ENCODE data around the gene SMIM38.

SMIM38 gene

DNA sequence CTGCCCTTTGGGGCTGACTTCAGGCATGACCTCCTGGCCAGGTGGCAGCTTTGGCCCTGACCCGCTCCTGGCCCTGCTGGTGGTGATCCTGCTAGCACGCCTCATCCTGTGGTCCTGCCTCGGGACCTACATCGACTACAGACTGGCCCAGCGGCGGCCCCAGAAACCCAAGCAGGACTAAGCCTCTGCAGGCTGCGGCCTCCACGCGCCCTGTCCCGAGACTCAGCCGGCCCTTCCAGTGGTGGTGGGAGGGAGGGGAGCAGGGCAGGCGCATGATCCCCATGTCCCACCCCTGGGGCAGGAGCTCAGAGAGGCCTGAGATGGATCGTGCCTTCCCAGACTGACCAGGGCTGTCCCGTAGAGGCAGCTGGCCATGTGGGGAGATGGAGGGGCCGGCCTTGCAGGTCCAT, 2.1 kb downstream of the SMIM38 start:
- no peak overlapping the region for H3K4me2 ChIP-seq (ENCODE audit: insufficient read depth, low read length)
- no peak overlapping the region for H2AFZ ChIP-seq (ENCODE audit: low read depth, low read length)
- H3K36me3 ChIP-seq (ENCODE audit: insufficient read depth, low read length), result no peaks in the 10 kb centered on the region
- no peak overlapping the region for H3K4me3 ChIP-seq (ENCODE audit: low read depth in 1 of 2, low read length in 2 of 2)
- no peak for ATAC-seq (ENCODE audit: insufficient read depth, low read depth)
- peaks cover 4% of the 10 kb centered on the region for H3K27me3 ChIP-seq (ENCODE audit: insufficient read depth, low read length, poor library complexity)
- TF ChIP-seq, protein P1, sequence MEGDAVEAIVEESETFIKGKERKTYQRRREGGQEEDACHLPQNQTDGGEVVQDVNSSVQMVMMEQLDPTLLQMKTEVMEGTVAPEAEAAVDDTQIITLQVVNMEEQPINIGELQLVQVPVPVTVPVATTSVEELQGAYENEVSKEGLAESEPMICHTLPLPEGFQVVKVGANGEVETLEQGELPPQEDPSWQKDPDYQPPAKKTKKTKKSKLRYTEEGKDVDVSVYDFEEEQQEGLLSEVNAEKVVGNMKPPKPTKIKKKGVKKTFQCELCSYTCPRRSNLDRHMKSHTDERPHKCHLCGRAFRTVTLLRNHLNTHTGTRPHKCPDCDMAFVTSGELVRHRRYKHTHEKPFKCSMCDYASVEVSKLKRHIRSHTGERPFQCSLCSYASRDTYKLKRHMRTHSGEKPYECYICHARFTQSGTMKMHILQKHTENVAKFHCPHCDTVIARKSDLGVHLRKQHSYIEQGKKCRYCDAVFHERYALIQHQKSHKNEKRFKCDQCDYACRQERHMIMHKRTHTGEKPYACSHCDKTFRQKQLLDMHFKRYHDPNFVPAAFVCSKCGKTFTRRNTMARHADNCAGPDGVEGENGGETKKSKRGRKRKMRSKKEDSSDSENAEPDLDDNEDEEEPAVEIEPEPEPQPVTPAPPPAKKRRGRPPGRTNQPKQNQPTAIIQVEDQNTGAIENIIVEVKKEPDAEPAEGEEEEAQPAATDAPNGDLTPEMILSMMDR (IDR thresholded peaks at IDR 0.05; ENCODE audit: borderline replicate concordance, extremely low read depth, low read length, poor library complexity, severe bottlenecking), result no peak
- no peak for TF ChIP-seq EZH2 (IDR thresholded peaks at IDR 0.05; ENCODE audit: borderline replicate concordance, low read depth, low read length, severe bottlenecking)
- no peaks in the 10 kb centered on the region for H3K9me3 ChIP-seq (ENCODE audit: insufficient read depth, low read length, severe bottlenecking)
- no peak overlapping the region for H3K27ac ChIP-seq (ENCODE audit: low read length)
- no peaks in the 10 kb centered on the region for H4K20me1 ChIP-seq (ENCODE audit: insufficient read depth, low read length)
- no peak overlapping the region for H3K9ac ChIP-seq (ENCODE audit: low read depth, low read length)
- no peaks in the 10 kb centered on the region for H3K4me1 ChIP-seq (ENCODE audit: insufficient read depth, low read length)
- no peak for DNase-seq
- no peaks in the 10 kb centered on the region for H3K79me2 ChIP-seq (ENCODE audit: insufficient read depth, low read length)

DNA sequence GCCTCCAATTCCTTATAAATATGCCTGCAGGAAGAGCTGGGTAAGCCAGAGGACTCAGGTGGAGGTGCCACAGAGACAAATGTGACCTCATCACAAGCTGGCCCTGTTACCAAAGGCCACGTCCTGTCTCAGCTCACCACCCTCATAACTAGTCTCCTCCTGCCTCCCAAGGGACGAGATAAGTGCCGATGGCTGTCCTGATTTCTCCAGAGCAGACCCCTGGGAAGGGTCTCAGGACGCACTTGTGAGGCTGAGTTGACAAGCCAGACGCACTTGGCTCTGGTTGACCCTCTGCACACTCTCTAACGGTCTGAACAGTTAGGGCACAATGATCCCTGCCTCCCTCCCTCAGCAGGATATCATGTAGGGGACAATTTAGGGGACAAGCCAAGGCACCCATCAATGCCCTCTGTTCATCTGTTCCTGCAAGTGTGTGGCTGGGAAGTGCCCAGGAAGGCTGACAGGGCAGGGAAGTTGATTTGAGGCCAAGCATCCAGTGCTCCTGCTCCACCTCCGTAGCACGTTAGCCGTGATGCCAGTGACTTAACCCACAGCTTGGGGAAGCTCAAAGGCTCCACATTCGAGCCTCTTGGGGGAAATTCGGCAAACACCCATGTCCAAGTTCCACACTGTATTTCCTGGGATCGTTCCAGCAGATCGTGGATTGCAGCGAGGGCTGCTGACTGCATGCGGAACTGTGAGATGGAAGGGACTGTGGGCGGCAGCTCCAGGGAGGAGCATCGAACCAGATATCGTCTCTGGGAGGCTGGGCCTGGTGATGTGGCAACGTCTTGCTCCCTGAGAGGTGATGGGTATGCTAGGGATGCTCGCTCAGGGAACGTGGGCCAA, 2.8 kb downstream of the SMIM38 start:
- Histone ChIP-seq H3K27ac (ENCODE audit: low read length) (no peak overlapping the region), H3K4me3 (ENCODE audit: low read depth in 1 of 2, low read length in 2 of 2) (no peak overlapping the region), H3K9ac (ENCODE audit: low read depth, low read length) (no peak overlapping the region), H3K9me3 (ENCODE audit: insufficient read depth, low read length, severe bottlenecking) (no peaks in the 10 kb centered on the region), H3K36me3 (ENCODE audit: insufficient read depth, low read length) (no peaks in the 10 kb centered on the region), H2AFZ (ENCODE audit: low read depth, low read length) (no peak overlapping the region), H3K4me2 (ENCODE audit: insufficient read depth, low read length) (no peak overlapping the region), H3K4me1 (ENCODE audit: insufficient read depth, low read length) (no peaks in the 10 kb centered on the region), H4K20me1 (ENCODE audit: insufficient read depth, low read length) (no peaks in the 10 kb centered on the region), H3K79me2 (ENCODE audit: insufficient read depth, low read length) (no peaks in the 10 kb centered on the region), H3K27me3 (ENCODE audit: insufficient read depth, low read length, poor library complexity) (peaks cover 4% of the 10 kb centered on the region)
- no peak for TF ChIP-seq EZH2 (IDR thresholded peaks at IDR 0.05; ENCODE audit: borderline replicate concordance, low read depth, low read length, severe bottlenecking)
- TF ChIP-seq, protein P1 (IDR thresholded peaks at IDR 0.05; ENCODE audit: borderline replicate concordance, extremely low read depth, low read length, poor library complexity, severe bottlenecking), result no peak
- DNase-seq, result no peak
- no peak for ATAC-seq (ENCODE audit: insufficient read depth, low read depth)

DNA sequence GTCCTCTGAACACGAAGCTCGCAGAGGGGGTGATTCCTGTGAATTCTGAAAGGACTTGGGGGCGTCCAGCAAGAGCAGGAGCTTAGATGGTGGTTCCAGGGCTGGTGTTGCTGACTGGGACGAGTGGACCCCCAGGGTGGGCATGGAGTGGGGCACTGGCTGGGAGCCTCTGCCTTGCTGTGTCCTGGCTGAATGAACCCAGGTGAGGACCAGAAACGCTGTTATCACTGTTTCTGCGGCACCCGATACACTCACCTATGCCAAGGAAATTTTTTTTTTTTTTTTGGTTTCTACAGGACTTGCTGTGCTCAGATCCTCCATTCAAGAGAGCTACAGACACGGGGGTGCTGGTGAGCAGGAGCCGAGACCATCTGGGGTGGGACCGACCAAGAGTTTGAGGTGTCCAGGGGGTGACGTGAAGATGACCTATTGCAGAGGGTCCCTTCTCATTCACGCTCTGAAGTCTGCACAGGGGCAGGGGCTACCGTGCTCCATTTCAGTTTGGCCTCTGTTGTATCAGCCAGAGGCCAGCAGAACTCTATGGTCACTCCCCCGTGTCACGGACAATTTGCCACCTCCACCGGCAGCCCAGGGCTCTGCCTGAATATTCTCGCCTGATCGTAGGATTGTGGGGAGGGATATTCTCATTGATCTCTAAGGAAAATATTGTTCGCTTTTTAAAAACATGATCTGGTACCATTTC, 3.6 kb downstream of the SMIM38 start:
- Histone ChIP-seq H3K36me3 (ENCODE audit: insufficient read depth, low read length) (no peaks in the 10 kb centered on the region), H3K4me1 (ENCODE audit: insufficient read depth, low read length) (no peaks in the 10 kb centered on the region), H3K27me3 (ENCODE audit: insufficient read depth, low read length, poor library complexity) (peaks cover 4% of the 10 kb centered on the region), H2AFZ (ENCODE audit: low read depth, low read length) (no peak overlapping the region), H3K9me3 (ENCODE audit: insufficient read depth, low read length, severe bottlenecking) (no peaks in the 10 kb centered on the region), H3K27ac (ENCODE audit: low read length) (no peak overlapping the region), H3K9ac (ENCODE audit: low read depth, low read length) (no peak overlapping the region), H3K4me3 (ENCODE audit: low read depth in 1 of 2, low read length in 2 of 2) (no peak overlapping the region), H3K79me2 (ENCODE audit: insufficient read depth, low read length) (no peaks in the 10 kb centered on the region), H3K4me2 (ENCODE audit: insufficient read depth, low read length) (no peak overlapping the region), H4K20me1 (ENCODE audit: insufficient read depth, low read length) (no peaks in the 10 kb centered on the region)
- no peak for TF ChIP-seq EZH2 (IDR thresholded peaks at IDR 0.05; ENCODE audit: borderline replicate concordance, low read depth, low read length, severe bottlenecking)
- TF ChIP-seq, protein P1 (IDR thresholded peaks at IDR 0.05; ENCODE audit: borderline replicate concordance, extremely low read depth, low read length, poor library complexity, severe bottlenecking), result no peak
- ATAC-seq (ENCODE audit: insufficient read depth, low read depth), result no peak
- no peak for DNase-seq

All from DND-41 (cell line).